Upper lobe of left lung (tissue), 4 donors: ENCODE data around the gene ATP6V1F.

ENCODE experiments used
- CTCF ChIP-seq, 6 experiments: fragments of 450-650 bp in 4 of 6; fragments of 200-600 bp in 2 of 6; sonication (generic) in 2 of 6; IDR thresholded peaks; one replicate each; pipeline ENCODE4 v1.5.1; 2016 to 2019; ENCODE audit warnings: antibody characterized with exemption in 6 of 6
- EP300 ChIP-seq, 4 donors: sonication (generic); formaldehyde crosslinking; IDR thresholded peaks; one replicate each; pipeline ENCODE4 v1.5.1; 2017; ENCODE audit warnings: antibody characterized with exemption in 4 of 4, control low read depth in 2 of 4
- POLR2A ChIP-seq, 4 donors: fragments of 450-650 bp; IDR thresholded peaks; one replicate each; pipeline ENCODE4 v1.5.1; 2016 to 2017; ENCODE audit warnings: antibody characterized with exemption in 4 of 4, mild to moderate bottlenecking in 2 of 4
- POLR2AphosphoS5 ChIP-seq, 2 donors: sonication (generic); formaldehyde crosslinking; IDR thresholded peaks; one replicate each; pipeline ENCODE4 v1.5.1; 2017; ENCODE audit warnings: antibody characterized with exemption in 2 of 2

GRCh38 chr7:128854396-128854795 is 8.3 kb upstream of the ATP6V1F start:
- no peak for TF ChIP-seq EP300 (IDR thresholded peaks at IDR 0.05)
- TF ChIP-seq CTCF (IDR thresholded peaks at IDR 0.05), result no peak
- no peak for TF ChIP-seq POLR2A (IDR thresholded peaks at IDR 0.05)
- TF ChIP-seq POLR2AphosphoS5 (IDR thresholded peaks at IDR 0.05), result no peak
